HG02763 (cell line): ENCODE measurements around the gene CYP1B1.

ENCODE experiments used
- ATAC-seq: cut with Tn5 transposase; IDR thresholded peaks from one replicate; pipeline ENCODE4 v1.9.1; 2021; ENCODE audit warnings: mild to moderate bottlenecking, moderate library complexity; ENCODE audit not compliant: unreplicated experiment

The CYP1B1 gene

GRCh38 chr2:38076710-38077430 lies 919 bp upstream of the CYP1B1 start:
- ATAC-seq = peak; percentile 44

- peak; percentile 32 for ATAC-seq
These were observed 280 bp upstream of the CYP1B1 start for GRCh38 chr2:38076152-38076709.

- no peak for ATAC-seq
These were observed 1.0 kb downstream of the CYP1B1 start for GRCh38 chr2:38074764-38075506.

GRCh38 chr2:38074058-38074763 lies 1.7 kb downstream of the CYP1B1 start:
- no peak for ATAC-seq

GRCh38 chr2:38073211-38074057 lies 2.5 kb downstream of the CYP1B1 start:
- ATAC-seq = no peak

- no peak for ATAC-seq
These were observed 5.5 kb downstream of the CYP1B1 start for GRCh38 chr2:38070438-38070837.

GRCh38 chr2:38068234-38068633 lies 7.7 kb downstream of the CYP1B1 start:
- ATAC-seq = no peak

GRCh38 chr2:38066421-38067115 lies 9.4 kb downstream of the CYP1B1 start:
- ATAC-seq = no peak

- ATAC-seq = no peak
These were observed 10.3 kb downstream of the CYP1B1 start for GRCh38 chr2:38065502-38066135.

GRCh38 chr2:38064801-38065501 lies 11.0 kb downstream of the CYP1B1 start:
- no peak for ATAC-seq

GRCh38 chr2:38060236-38061018 lies 15.5 kb downstream of the CYP1B1 start:
- ATAC-seq = no peak

GRCh38 chr2:38057651-38058410 lies 18.1 kb downstream of the CYP1B1 start:
- no peak for ATAC-seq

- ATAC-seq = no peak
These were observed 19.7 kb downstream of the CYP1B1 start for GRCh38 chr2:38056216-38056615.

GRCh38 chr2:38045811-38046210 lies 30.1 kb downstream of the CYP1B1 start:
- no peak for ATAC-seq

GRCh38 chr2:38039121-38039910 lies 36.6 kb downstream of the CYP1B1 start:
- ATAC-seq = no peak

- ATAC-seq = no peak
These were observed 37.3 kb downstream of the CYP1B1 start for GRCh38 chr2:38038682-38039081.
